Urothelium cell line (cell line): ENCODE results near the gene PLPP3.

Source experiments
- DNase-seq: peaks from one replicate; pipeline ENCODE4 v3.0.0; 2011; ENCODE audit warnings: low spot score, mixed read lengths
- FAIRE-seq: peaks from 2 replicates; lab custom pipeline; 2011; peaks lifted over from hg19 to GRCh38; lab: Jason Lieb, UNC

The PLPP3 gene

GRCh38 chr1:56577406-56578137 lies 1.8 kb downstream of the PLPP3 start:
- DNase-seq, result peak; percentile 12

GRCh38 chr1:56576880-56577405 lies 2.4 kb downstream of the PLPP3 start:
- FAIRE-seq (no peak), DNase-seq (peak; percentile 45)

More at GRCh38 chr1:56577406-56578137, 1.8 kb downstream of the PLPP3 start:
- FAIRE-seq, result no peak

- DNase-seq (no peak), FAIRE-seq (no peak)
These were observed 3.5 kb downstream of the PLPP3 start for GRCh38 chr1:56575865-56576264.

- DNase-seq (no peak), FAIRE-seq (no peak)
These were observed 4.6 kb downstream of the PLPP3 start for GRCh38 chr1:56574794-56575193.

- FAIRE-seq (no peak), DNase-seq (no peak)
These were observed 6.1 kb downstream of the PLPP3 start for GRCh38 chr1:56573311-56573710.

- FAIRE-seq (no peak), DNase-seq (no peak)
These were observed 6.9 kb downstream of the PLPP3 start for GRCh38 chr1:56572334-56573050.

- FAIRE-seq, result no peak
- DNase-seq, result no peak
These were observed 7.9 kb downstream of the PLPP3 start for GRCh38 chr1:56571448-56571847.

GRCh38 chr1:56570924-56571372 lies 8.4 kb downstream of the PLPP3 start:
- DNase-seq (no peak), FAIRE-seq (no peak)

GRCh38 chr1:56569661-56570060 lies 9.7 kb downstream of the PLPP3 start:
- FAIRE-seq, result no peak
- no peak for DNase-seq

- DNase-seq, result no peak
- FAIRE-seq, result no peak
These were observed 12.4 kb downstream of the PLPP3 start for GRCh38 chr1:56566994-56567393.

GRCh38 chr1:56566061-56566744 lies 13.2 kb downstream of the PLPP3 start:
- DNase-seq (no peak), FAIRE-seq (no peak)

GRCh38 chr1:56564615-56565014 lies 14.7 kb downstream of the PLPP3 start:
- DNase-seq, result no peak
- FAIRE-seq, result no peak

- no peak for DNase-seq
- no peak for FAIRE-seq
These were observed 15.8 kb downstream of the PLPP3 start for GRCh38 chr1:56563568-56563967.

- no peak for FAIRE-seq
- DNase-seq, result no peak
These were observed 16.4 kb downstream of the PLPP3 start for GRCh38 chr1:56562891-56563452.

- no peak for FAIRE-seq
- DNase-seq, result no peak
These were observed 17.9 kb downstream of the PLPP3 start for GRCh38 chr1:56561227-56562019.

GRCh38 chr1:56557746-56558145 lies 21.6 kb downstream of the PLPP3 start:
- no peak for DNase-seq
- no peak for FAIRE-seq

- DNase-seq (no peak), FAIRE-seq (no peak)
These were observed 23.9 kb downstream of the PLPP3 start for GRCh38 chr1:56555448-56555847.

GRCh38 chr1:56553046-56553445 lies 26.3 kb downstream of the PLPP3 start:
- no peak for DNase-seq
- FAIRE-seq, result no peak

GRCh38 chr1:56552349-56552748 lies 27.0 kb downstream of the PLPP3 start:
- FAIRE-seq (no peak), DNase-seq (no peak)

GRCh38 chr1:56551691-56552090 lies 27.7 kb downstream of the PLPP3 start:
- FAIRE-seq, result no peak
- no peak for DNase-seq
